ENCODE measurements around the gene VPS45.
"Not testable (repeated sequence)": the region's sequence is repeated elsewhere in the genome, so short reads cannot be mapped to it uniquely, and the experiment has no call there.

VPS45 gene

GRCh38 chr1:150135400-150135799, 67.8 kb downstream of the VPS45 start:
- DNase-seq, result not testable (repeated sequence)

- DNase-seq, result no peak
Observed at GRCh38 chr1:150138044-150138443, 70.5 kb downstream of the VPS45 start.

- DNase-seq, result peak; percentile 81 to 93 (median 92)
Observed at GRCh38 chr1:150141452-150141851, 73.9 kb downstream of the VPS45 start.

DNA sequence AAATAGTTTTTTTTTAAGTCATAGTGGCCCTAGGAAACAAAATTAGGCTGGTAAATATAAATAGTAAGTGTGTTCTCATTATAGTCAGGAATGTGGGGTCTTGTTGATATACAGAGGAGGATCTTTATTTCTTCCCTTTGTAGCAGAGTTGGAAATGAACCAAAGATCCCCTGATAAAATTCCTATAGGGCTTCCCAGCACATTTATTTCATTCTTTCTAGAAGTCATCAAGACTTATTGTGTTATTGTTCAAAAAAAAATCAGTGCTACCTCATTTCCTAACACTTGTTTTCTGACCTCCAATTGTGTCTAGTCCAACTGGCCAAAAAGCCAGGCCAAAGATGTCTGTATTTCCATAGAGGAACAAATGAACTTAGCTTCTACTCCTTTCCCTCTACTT, 74.5 kb downstream of the VPS45 start:
- DNase-seq, result no peak

DNA sequence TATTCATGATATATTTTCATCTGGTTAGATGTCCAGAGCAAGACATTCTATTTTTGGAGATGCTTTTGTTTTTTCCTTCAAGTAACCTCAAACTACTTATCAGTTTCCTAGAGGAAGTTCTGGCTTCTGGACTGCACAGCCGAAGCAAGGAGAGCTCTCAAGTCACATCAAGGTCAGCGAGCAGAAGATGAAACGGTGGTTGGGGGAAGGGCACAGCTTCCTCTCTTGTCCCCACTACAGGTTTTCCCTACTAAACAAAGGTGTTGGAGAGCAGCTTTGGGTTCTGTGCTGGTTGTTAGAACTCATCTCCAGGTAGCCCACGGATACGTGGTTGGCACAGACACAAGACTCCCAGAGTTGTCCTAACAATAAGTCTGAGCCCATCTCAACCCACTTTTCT, 77.0 kb downstream of the VPS45 start:
- no peak for DNase-seq

GRCh38 chr1:150146016-150146415, 78.4 kb downstream of the VPS45 start:
- DNase-seq, result peak in 1 of 3 donors; percentile 14

DNA sequence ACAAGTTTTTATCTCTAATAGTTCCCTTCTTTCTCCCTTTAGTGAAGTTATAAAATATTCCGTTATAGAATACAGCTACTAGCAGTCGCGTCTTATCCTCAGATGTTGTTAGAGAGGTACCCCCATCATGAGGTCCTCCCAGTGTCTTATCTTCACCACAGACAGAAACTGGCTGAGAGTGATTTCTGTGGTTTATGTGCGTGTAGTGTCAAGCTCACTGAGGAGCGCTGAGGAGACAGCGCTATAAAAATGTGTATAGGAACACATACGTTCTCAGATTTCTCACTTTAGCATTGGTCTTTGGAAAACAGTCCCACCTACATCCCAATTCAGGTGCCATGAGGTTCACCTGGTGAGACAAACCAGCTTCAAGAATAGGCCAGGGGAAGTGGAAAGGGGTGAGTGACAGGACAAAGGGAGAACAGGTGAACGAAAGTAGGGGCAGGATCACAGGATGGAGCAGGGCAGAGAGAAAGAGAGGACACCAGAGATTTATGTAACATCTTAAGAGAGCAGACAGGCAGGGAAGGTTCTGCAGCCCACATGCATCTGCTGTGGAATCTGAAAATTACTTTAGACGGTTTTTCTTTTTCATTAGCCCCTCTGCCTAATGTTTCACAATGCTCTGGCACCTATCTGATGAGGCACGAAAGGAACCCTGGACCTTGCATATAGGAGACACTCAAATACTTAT, 79.4 kb downstream of the VPS45 start:
- DNase-seq, result peak in 1 of 3 donors; percentile 16

DNA sequence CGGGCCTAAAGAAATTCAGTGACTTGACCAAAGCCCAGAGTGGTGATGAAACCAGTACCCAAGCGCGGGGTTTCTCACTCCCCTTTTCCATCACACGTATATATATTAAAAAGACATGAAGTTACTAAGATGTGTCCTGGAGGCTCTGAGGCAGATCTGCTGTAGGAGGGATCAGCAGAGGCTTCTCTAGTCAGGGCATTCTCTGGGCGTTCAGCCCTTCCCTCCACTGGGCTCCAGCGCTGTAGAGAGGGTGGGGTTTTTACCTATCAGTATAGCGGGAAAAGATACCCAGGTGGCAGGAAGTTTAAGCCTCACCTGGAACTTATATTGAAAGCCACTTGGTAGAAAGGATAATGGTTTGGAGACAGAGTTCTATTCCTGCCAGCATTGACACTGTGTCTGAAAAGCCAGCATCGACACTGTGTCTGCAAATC, 81.3 kb downstream of the VPS45 start:
- DNase-seq, result peak in 2 of 3 donors; percentile 18 to 19

GRCh38 chr1:150149271-150150132, 81.9 kb downstream of the VPS45 start, which contains the start of gene PLEKHO1:
TSS of gene PLEKHO1 (plus strand) at chr1:150149916. CDS start at chr1:150150258, 342 bp downstream.
- peak; percentile 91 to 95 (median 94) for DNase-seq

- DNase-seq, result peak; percentile 62 to 75 (median 65)
Observed at GRCh38 chr1:150150133-150151021, 82.8 kb downstream of the VPS45 start.

DNA sequence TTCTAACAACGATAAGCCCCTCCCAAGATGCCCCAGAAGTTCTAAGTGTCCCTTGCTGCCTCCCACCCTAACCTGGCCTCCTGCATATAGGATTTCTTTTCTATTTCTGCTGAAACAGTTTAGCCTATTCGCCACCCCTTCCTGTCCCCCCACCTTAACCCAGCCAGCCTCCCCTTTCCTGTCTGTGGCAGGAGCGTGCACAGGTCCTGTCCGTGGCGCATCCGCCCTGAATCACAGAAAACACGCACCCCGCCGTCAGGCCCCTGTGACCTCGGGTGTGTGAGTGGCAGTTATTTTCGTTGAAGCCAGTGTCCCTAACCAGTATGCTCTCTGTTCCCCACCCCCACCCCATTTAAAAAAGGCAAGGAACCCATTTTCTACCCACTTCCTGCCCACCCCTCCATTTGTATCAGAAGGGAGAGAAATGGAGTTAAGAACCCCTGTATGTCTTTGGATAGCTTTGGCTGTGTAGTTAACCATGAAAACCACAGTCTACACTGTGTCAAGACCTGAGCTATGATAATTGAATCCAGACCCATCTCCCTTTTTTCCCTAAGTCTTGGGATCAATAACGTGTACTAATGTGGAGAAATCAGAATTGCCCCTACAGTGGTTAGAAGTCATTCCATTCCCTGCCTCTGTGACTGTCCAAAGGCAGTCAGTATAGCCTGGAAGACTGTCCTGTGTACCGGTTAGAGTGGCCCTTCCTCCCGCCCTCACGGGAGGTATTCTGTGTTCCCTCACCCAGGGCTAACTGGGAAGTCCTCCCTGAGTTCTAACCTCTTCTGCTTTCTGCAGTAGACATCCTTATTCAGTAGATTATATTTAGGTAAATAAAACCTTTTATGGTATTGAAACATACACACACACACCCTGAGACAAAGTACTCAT, 84.0 kb downstream of the VPS45 start:
- peak; percentile 48 to 56 (median 50) for DNase-seq

GRCh38 chr1:150152182-150152536, 84.6 kb downstream of the VPS45 start:
- DNase-seq, result no peak

DNA sequence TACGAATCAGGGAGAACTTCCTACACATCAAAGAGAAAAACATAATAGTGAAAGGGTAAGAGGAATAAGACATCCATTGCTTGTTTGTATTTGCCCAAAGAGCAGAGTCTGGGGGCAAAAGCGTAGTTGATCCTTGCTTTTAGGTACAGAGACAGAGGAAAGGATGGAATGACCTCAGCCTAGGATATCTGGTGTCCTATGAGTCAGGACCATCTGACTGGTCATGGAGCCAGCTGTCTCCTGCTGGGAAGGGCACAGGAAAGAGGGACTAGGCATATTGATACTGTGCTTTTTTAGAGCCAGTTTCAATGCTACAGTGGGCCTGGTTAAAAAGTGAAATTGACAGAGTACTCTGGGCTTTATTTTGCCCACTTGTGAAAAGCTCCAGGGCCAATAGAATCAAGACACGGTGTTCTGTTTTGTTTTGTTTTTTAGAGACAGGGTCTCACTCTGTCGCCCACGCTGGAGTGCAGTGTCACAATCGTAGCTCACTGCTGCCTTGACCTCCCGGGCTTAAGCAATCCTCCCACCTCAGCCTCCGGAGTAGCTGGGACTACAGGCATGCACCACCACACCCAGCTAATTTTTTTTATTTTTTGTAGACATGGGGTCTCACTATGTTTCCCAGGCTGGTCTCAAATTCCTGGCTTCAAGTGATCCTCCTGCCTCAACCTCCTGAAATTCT, 85.3 kb downstream of the VPS45 start:
- peak; percentile 63 to 79 (median 72) for DNase-seq

GRCh38 chr1:150154143-150154542, 86.6 kb downstream of the VPS45 start:
- peak in 1 of 3 donors; percentile 18 for DNase-seq

DNA sequence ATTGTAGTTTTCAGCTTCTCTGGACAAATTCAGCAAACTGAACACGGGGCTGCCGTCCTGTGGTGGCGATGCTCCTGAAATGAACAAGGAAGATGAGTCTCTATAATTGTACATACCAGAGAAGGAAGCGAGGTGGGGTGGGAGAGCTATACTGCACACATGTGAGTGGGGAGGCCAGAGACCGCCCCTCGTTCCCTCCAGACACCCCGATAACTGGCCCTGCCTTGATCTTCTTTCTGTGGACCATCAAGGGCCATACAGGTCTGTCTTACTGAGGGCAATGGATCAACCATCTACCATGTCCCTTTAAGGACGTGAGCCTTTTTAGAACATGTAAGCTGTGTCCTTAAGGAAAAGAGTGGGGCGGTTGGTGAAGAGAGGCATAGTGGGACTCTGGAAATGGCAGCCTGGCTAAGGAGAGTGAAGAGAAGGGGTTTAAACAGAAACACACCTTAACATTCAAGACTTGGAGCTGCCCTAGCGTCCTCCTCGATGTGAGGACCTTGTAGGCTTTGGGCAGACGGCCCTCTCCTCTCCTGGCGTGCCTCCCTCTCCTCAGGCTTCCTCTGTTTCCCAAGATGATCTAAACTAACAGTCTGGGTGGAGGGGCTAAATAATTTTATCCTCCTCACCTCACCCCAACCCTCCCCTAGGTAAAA, 88.0 kb downstream of the VPS45 start:
- no peak for DNase-seq

DNA sequence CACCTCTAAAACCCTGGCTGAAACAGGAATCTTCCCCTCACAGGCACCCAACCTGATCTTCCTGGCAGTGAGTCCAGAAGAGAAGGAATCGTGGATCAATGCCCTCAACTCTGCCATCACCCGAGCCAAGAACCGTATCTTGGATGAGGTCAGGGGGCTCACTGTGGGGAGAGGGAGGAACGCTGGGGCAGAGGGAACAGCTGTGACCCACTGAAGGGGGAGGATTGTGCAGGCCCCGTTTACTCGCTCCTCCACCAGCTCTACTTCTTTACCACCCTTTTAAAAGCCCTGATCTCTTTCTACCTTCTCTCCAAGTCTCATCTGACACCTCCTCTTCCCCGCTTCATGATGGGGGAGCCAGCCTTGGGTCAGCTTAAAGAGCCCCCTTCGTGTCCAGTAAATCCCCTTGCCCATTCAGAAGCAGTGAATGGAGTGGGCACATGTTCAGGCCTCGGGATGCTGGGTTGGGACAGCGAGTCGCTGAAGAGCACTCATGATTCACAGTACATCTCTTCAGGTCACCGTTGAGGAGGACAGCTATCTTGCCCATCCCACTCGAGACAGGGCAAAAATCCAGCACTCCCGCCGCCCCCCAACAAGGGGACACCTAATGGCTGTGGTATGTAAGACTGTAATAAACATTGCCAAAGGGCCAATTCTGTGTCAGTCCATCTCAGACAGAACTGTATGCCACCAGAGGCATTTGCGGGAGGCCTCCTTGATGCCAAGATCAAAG, 89.5 kb downstream of the VPS45 start:
- peak in 1 of 3 donors; percentile 18 for DNase-seq

DNA sequence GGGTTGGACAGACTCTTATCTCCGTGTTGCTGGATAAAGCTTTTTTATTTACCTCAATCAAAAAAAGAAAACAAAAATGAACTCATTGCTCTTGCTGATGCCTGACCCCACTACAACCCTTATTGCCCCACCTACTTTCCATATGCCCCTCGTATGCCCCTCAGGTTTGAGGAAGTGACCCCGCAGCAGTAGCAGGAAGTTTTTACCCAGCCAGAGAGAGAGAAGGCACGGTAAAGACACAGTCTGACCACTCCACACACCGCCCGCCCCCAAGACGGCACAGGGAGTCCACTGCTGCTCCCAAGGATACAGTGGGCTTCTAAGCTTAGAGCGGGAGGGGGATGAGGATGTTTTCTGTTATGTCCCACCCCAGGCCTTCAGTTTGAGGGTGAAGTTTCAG, 92.0 kb downstream of the VPS45 start:
- DNase-seq, result peak; percentile 51 to 73 (median 68)

DNA sequence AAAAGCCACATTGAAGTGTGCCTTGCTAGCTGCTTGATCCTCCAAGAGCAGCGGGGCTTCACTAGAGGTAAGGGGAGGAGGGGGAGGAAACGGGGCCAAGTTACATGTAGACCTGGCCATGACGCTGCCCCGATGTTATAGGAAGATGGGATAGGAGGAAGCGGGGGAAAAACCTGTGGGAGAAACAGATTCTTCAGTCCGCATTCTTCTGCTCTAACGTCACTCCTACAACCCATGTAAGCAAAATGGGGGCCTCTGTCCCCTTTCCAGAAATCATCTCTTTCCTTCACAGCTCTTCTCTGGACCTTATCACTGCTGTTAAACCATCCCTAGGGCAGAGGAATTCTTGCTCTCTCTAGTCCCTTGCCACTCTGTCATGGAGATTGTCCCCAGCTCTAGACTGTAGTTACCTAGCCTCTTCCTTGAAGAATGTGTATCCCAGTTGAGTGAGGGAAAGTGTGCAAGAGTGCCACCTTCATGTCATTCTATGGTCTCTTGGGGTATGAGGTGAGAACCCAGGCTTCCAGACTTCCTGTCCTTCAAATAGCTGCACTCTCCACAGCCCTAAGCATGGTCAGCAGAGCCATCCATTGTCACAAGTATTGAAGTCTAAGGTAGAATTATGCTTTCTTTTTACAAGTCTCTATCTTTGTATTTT, 93.5 kb downstream of the VPS45 start:
- DNase-seq, result peak in 2 of 3 donors; percentile 46 to 63

Data from suppressor macrophage treated with lipopolysaccharide for 1 hour (primary cell).